Prostate gland (tissue), 2 donors: ENCODE results near the gene CALML6.

Source experiments
- POLR2A ChIP-seq: fragments of 450-650 bp; IDR thresholded peaks from one replicate; pipeline ENCODE4 v1.6.1; 2016; ENCODE audit warnings: antibody characterized with exemption, mild to moderate bottlenecking
- TF ChIP-seq, protein P1 (sequence below), 4 experiments: fragments of 200-600 bp in 2 of 4; fragments of 450-650 bp in 2 of 4; sonication (generic) in 2 of 4; IDR thresholded peaks; 1 replicate in 3 of 4; 2 replicates in 1 of 4; pipeline ENCODE4 v1.5.1; 2016 to 2019; ENCODE audit warnings: antibody characterized with exemption in 4 of 4, mild to moderate bottlenecking in 2 of 4, moderate library complexity in 2 of 4

DNA sequence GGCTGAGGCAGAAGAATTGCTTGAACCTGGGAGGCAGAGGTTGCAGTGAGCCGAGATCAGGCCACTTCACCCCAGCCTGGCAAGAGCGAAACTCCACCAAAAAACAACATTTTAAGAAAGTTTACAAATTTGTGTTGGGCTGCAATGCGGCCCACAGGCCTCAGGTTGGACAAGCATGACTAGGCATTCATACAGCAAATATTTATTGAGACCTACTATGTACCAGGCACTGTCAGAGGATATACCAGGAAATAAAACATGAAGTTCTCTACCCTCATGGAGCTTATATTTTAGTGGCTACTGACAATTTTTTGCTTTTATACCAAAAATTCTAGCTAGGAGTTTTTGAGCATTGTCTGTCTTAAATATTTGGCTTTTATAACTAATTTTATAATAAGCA lies 47.9 kb upstream of the CALML6 start:
- TF ChIP-seq, protein P1, sequence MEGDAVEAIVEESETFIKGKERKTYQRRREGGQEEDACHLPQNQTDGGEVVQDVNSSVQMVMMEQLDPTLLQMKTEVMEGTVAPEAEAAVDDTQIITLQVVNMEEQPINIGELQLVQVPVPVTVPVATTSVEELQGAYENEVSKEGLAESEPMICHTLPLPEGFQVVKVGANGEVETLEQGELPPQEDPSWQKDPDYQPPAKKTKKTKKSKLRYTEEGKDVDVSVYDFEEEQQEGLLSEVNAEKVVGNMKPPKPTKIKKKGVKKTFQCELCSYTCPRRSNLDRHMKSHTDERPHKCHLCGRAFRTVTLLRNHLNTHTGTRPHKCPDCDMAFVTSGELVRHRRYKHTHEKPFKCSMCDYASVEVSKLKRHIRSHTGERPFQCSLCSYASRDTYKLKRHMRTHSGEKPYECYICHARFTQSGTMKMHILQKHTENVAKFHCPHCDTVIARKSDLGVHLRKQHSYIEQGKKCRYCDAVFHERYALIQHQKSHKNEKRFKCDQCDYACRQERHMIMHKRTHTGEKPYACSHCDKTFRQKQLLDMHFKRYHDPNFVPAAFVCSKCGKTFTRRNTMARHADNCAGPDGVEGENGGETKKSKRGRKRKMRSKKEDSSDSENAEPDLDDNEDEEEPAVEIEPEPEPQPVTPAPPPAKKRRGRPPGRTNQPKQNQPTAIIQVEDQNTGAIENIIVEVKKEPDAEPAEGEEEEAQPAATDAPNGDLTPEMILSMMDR (IDR thresholded peaks at IDR 0.05): no peak
- no peak for TF ChIP-seq POLR2A
